HS-5 (cell line): ENCODE results near the gene NT5E.

ENCODE experiments used
- DNase-seq: peaks from one replicate; pipeline ENCODE4 v3.0.0-alpha.2; 2012; ENCODE audit warnings: low read depth

NT5E gene

GRCh38 chr6:85460154-85460920, 10.5 kb downstream of the NT5E start:
- no peak for DNase-seq

GRCh38 chr6:85460921-85461797, 11.3 kb downstream of the NT5E start:
- DNase-seq, result no peak

DNA sequence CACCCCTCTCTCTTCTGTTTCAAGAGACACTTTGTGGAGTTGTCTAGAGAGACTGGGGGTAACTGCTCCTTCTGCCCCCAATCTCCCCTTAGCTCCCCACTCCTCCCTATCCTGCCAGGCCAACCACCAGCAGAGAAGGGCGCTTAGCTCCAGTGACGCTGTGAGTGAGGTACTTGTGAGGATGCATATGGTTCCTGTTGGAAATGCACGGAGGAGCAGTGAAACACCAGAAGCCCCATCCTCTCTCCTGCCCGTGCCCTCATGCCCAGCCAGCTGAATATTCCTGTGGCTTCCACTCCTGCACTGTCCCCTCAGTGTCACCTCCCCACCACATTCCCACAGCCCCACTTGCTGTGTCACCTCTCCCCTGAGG, 11.9 kb downstream of the NT5E start:
- no peak for DNase-seq

- DNase-seq, result no peak
Measured at GRCh38 chr6:85462673-85463072, 12.8 kb downstream of the NT5E start.

- no peak for DNase-seq
Measured at GRCh38 chr6:85463621-85464259, 13.9 kb downstream of the NT5E start.

GRCh38 chr6:85464260-85464644, 14.4 kb downstream of the NT5E start:
- DNase-seq, result peak; percentile 99

GRCh38 chr6:85464722-85465150, 14.9 kb downstream of the NT5E start:
- peak; percentile 98 for DNase-seq

GRCh38 chr6:85465762-85466161, 15.9 kb downstream of the NT5E start:
- DNase-seq, result no peak

- no peak for DNase-seq
Measured at GRCh38 chr6:85468326-85468725, 18.4 kb downstream of the NT5E start.

- DNase-seq, result no peak
Measured at GRCh38 chr6:85469276-85470022, 19.6 kb downstream of the NT5E start.

DNA sequence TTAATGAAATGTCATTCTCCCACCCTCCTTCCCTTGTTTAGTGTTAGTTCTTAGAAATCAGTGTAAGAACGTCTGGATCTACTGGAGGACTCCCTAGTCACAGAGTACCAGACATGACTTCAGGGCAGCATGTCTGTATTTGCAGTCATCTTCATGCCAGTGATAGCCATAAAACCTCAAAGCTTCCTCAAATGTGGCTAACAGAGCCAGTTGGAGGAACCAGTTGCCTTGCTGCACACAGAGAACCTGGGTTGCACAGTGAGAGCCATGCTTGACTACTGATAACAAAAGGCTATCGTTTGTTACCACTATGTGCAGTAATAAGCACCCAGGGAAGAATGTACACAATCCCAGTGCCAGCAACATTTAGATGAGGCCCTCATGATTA, 20.1 kb downstream of the NT5E start:
- no peak for DNase-seq

- DNase-seq, result no peak
Measured at GRCh38 chr6:85472744-85473143, 22.9 kb downstream of the NT5E start.

DNA sequence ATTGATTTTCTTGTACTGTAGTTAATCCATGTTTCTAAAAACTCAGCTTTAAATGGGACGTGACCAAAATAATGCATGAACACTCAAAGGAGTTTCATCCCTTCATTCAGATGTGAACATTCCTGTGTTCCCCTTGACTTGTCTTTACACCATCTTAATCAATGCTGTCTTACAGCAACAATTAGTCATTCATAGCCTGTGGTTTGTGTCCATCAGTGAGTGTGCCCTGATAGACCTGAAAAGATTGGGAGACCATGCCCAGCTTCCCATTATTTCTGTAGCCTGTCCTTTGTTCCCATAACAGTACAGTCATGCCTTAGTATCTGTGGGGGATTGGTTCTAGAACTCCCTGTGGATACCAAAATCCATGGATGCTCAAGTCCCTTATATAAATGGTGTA, 23.9 kb downstream of the NT5E start:
- no peak for DNase-seq

GRCh38 chr6:85476532-85476931, 26.6 kb downstream of the NT5E start:
- no peak for DNase-seq

DNA sequence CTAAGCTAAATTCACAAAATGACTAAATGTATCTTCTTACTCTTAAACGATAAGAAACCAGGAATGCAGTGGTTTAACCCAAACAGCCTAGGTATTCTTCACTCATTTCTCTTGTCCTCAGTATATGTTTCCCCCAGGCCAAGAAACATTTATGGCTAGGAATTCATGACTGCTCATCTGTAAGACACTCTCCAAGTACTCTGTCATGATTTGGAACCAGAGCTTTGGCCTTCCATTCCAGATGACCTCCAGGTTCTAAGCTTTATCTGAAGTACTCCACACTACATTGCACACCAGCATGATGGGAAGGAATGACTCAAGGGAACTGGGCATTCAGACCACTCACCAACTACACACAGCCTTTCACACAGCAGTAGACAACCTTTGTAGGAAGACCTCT, 29.3 kb downstream of the NT5E start:
- no peak for DNase-seq

DNA sequence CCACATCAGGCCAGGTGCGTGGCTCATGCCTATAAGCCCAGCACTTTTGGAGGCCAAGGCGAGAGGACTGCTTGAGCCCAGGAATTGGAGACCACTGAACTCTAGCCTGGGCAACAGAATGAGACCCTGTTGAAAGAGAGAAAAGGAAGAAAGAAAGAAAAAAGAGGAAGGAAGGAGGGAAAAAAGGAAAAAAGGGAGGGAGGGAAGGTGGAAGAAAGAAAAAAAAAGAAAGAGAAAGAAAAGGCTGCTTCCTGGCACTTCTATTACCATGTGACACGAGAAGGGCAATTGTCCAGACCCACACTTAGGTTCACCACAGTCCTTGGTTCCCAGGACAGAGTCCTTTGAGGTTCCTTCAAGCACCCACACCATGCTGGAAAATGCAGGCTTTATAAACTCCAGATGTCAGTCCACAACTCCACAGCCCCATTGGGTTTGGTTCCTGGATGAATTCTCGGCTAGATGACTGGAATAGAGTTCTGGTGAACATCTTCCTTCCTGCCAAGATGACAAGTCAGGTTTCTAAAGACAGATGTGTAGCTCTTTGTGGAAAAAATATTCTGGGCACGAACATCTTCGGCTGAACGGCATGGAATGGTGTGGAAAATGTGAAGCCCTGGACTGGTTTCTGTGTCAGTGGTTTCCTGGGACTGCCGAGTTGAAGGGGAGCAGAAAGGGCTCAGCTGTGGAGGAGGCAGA, 32.5 kb downstream of the NT5E start:
- DNase-seq, result no peak

GRCh38 chr6:85482905-85483700, 33.2 kb downstream of the NT5E start:
- no peak for DNase-seq

- DNase-seq, result no peak
Measured at GRCh38 chr6:85483846-85484245, 34.0 kb downstream of the NT5E start.

DNA sequence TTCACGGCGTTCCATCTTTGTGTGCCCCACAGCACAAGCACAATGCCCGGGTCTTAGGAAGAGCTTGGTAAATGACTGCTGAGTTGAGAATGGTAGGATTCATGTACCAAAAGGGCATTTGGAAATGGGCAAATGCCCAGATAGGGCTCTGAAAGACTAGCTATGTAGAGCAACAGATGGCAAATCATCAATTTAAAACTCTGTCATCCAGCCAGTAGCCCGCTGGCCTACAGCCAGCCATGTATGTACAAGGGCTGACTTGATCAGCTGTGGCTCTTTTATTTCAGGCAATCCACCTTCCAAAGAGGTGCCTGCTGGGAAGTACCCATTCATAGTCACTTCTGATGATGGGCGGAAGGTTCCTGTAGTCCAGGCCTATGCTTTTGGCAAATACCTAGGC, 35.1 kb downstream of the NT5E start:
- no peak for DNase-seq

DNA sequence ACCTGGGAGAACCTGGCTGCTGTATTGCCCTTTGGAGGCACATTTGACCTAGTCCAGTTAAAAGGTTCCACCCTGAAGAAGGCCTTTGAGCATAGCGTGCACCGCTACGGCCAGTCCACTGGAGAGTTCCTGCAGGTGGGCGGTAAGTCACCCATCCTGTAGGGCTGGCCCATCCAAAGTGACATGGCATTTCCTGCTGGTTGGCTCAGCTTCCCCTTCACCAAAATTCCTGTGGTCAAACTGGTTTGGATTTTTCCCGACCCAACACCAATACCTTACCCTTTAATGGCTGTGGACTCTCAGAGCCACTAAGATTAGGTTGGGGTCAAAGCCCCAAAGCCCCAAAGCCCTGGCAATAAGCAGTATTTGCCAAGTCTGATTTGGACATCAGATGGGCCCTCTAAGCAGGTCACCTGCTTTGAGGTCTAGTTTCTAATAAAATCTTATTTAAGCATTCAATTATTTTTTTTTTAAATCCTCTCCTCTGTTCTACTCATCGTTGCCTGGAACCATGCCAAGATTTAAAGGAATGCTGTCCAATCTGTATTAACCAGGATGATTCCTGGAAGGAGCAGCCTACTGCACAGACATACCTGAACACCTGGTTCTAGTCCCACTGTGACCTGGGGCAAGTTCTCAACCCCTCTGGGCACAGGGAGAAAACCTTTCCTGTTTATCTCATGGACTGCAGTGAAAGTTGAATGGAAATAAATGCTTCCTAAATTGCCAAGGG, 40.8 kb downstream of the NT5E start:
- DNase-seq, result no peak
